Measurements from ENCODE around the gene ZNF428.
"Not testable (repeated sequence)": the region's sequence is repeated elsewhere in the genome, so short reads cannot be mapped to it uniquely, and the experiment has no call there.

The ZNF428 gene

DNA sequence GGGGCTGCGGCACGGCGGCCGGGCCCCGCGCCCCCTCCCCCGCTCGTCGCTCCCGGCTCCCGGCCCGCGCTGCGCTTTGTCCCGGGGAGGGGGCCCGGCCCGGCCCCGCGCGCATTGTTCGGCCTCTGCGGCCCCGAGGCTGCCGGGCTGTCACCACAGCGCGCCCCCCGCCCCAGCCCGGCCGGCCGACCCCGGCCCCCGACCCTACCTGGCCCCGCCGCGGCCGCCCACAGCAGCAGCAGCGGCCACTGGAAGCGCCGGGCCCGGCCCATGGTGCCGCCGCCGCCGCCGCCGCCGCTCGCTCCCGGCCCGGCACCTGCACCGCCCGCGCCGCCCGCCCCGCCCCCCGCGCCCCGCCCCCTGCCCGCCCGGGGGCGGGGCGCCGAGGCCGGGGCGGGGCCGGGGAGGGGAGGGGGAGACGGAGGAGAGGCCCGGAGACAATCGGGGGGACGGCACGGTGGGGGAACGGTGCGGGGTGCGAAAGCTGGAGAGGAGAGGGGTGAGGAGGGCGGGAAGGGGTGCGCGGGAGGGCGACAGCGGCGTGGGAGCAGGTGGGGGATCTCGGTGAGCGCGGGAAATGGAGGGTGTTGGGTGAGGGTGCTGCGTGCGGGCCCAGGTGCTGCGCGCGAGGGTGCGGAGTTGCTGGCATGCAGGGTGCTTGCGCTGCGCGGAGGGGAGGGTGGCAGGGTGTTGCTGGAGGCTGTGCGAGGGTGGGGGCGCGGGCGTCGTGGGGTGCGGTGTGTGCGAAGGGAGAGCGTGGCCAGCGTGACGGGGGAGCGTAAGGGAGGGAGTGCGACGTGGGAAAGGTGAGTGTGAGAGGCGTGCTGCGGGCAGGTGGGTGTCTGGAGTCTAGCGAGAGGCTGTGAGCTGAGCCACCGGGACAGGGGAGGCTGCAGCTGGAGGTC, 20.3 kb upstream of the ZNF428 start, which contains the start of gene CADM4:
TSS of gene CADM4 (minus strand) at position 332 of the 905 bp plus-strand sequence. CDS start at position 272, 60 bp downstream.
- DNase-seq, result peak; percentile 38

DNA sequence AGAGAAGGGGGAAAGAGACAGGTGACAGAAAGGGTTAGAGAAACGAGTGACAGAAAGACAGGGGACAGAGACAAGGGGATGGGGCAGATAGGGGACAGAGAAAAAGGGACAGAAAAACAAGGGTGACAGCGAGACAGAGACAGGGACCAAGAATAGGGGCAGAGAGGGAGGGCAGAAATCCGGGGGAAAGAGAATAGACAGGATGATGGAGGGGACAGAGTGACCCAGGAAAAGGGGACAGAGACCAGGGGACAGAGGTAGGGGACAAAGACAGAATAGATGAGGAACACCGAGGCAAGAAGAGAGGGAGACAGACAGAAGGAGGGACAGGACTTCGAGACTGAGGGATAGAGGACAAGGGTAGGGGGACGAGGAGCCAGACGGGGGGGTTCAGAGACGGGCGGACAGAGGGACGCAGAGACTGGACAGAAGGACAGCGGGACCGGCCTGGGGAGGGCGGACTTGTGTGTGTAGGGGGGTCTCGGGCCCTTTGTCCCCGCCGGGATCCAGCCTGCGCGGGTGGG, 19.6 kb upstream of the ZNF428 start:
- DNase-seq, result no peak

- DNase-seq, result no peak
These were observed 19.0 kb upstream of the ZNF428 start for GRCh38 chr19:43638214-43638994.

DNA sequence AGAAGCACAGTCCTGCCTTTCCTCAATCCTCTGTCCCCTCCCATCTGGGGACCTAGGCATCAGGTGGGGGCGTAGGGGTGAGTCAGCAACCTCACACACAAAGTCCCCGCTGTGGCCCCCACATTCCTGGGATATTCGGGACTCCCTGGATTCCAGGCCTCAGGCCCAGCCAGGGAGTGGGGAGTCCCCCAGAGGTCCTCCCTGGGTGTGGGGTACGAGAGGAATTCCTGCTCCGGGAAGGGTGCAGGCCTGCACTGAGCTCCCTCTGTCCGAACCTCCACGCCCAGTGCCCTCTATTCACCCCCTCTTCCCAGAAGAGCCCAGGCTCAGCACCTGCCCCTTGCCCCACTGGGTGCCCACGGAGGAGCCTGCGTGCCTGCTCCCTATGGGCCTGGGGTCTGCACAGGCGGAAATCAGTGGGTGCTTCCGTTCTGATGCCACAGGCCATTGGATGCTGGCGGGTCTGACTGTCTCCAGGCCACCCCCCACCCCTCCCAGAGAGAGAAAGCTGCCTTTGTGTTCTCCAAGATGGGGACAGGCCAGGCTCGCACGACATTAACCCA, 16.8 kb upstream of the ZNF428 start:
- no peak for DNase-seq

- DNase-seq, result not testable (repeated sequence)
These were observed 16.1 kb upstream of the ZNF428 start for GRCh38 chr19:43635561-43635940.

DNA sequence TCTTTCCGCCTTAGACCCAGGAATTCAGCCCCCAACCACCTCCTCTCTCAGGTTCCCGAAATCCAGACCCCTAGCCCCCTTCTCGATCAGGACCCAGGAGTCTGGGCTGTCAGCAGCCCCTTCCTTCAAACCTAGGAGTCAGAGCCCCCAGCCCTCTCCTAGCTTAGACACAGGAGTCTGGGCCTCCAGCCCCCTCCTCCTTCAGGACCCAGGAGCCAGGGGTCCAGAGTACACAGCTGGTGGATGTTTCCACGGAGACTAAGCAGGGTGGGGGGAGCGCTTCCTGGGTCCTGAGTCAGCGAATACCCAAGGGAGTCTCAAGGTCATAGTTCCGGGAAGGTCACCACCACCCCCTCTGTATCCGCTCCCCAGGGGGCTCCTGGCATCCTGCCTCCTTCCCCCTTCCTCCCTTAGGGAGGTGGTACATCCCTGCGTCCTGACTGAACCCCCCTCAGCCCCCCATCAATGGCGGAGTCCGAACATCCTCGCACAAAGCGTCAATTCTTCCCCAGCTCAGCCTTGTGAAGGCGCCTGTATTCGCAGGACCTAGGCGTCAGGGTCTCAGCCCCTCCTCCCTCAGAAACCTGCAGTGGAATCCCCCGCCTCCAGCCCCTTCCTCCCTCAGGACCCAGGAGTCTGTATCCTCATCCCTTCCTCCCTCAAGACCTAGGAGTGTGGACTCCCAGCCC, 15.6 kb upstream of the ZNF428 start:
- DNase-seq, result no peak

DNA sequence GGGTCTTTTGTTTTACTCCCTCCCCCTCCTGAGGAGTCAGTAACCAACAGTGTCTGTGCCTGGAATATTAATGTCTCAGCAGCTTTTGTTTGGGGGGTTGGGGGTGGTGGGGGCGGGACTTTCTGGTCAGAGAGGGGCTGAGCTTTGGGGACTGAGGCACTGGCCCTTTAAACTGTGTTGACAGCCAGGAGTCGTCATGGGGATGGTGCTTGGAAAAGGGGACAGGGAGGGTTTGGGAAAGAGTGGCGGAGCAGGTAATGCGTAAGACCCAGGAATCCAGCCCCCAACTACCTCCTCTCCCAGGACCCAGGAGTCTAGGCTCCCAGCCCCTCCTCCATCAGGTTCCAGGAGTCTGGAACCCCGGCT, 15.1 kb upstream of the ZNF428 start:
- no peak for DNase-seq

GRCh38 chr19:43634068-43634467, 14.6 kb upstream of the ZNF428 start:
- DNase-seq, result no peak

DNA sequence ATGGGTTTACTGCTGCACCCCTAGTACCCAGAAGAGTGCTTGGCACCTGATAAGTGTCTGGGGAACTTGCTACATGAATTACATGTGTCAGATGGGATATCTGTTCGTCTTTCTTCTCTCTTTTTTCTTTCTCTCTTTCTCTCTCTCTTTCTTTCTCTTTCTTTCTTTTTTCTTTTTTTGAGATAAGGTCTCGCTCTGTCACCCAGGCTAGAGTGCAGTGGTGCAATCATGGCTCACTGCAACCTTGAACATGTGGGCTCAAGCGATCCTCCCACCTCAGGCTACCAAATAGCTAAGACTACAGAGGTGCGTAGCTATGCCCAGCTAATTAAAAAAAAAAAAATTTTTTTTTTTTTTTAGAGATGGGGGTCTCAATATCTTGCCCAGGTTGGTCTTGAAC, 14.1 kb upstream of the ZNF428 start:
- no peak for DNase-seq

DNA sequence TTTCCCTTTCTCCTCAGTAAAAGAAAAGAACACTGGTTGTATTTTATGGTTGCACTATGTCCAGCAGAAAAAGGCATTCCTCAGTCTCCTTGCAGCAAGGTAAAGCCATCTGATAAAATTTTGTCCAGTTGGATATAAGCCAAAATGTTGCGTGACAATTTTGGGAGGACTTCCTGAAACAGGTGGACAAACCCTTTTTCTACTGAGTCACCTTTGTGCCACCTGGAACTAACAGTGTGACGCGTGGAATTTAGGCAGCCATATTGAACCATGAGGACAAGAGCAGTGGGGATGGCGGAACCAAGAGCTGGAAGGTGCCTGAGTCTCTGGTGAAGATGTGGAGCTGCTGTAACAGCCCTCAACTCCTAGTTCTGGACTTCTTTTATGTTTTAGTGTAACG, 12.1 kb upstream of the ZNF428 start:
- DNase-seq, result no peak

- no peak for DNase-seq
These were observed 9.4 kb upstream of the ZNF428 start for GRCh38 chr19:43628646-43629326.

DNA sequence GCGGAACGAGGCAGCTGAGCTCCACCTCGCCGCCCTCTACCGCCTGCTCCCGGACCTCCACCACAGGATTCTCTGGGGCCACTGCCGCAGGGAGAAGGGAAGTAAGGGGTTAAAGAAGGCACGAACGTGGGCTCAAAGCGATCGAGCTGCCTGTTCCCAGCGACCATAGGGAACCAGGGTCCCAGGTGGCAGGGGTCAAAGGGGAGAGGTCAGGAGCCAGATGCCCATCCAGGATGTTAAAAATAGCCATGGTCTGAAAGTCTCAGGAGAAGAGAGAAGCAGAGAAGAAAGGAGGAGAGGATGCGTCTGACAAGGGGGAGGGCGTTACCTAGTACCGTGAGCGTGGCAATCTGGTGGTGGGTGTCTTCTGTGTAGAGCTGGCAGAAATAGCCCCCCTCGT, 7.4 kb upstream of the ZNF428 start:
- DNase-seq, result no peak

GRCh38 chr19:43625918-43626579, 6.6 kb upstream of the ZNF428 start:
- peak; percentile 33 for DNase-seq

DNA sequence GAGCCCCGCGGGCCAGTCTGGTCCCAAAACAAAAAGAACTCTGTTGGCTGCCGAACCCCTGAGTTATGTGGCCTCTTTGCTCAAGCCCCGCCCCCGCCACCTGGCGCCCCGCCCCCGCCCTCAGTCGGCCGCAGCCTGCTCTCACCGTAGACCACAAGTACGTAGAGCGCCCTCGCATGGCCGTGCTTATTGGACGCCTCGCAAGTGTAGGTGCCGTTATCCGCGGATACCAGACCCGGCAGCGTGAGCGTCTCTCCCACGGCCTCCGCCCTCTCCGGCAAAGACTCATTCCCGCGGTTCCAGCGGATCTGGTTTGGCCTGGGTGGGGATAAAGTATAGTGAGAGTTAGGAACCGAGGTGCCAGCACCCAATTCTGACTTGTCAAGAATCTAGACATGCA, 5.5 kb upstream of the ZNF428 start:
- peak; percentile 91 for DNase-seq

GRCh38 chr19:43623889-43624670, 4.7 kb upstream of the ZNF428 start:
- DNase-seq, result peak; percentile 20

DNA sequence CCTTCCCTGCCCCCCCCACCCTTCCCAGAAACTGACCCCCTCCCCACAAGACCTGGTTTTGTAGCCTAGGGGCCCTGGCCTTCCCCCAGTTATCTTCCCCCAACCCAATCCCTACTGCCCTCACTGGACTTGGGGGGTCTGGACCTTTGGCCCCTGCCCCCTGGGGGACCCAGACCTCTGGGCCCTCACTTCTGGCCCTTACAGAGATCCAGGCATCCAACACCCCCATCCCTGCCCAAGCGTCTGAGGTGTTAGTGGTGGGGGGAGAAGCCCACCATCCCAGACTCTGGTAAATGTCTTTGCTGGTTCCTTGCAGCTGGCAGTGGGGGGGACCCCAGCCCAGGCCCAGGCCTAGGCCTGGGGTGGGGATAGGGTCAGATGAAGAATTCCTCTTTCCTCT, 3.5 kb upstream of the ZNF428 start:
- no peak for DNase-seq

GRCh38 chr19:43622070-43622469, 2.6 kb upstream of the ZNF428 start:
- DNase-seq, result no peak

GRCh38 chr19:43620061-43621001, 902 bp upstream of the ZNF428 start:
- DNase-seq, result no peak

DNA sequence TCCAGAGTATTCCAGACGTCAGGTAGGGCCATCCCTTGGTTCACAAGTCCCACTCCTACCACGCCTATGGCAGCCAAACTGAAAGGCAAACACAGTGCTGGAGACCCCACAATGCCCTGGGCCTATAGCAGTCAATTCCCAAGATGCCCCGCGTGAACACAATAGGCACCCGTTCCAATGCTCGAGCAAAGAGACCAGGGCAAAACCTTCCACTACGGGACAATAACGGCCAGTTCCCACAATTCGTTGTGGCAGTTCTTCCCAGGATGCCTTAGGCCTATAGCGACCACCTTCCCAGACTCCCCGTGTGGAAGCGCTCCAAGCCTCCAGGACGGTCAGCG, 538 bp downstream of the ZNF428 start:
- peak; percentile 75 for DNase-seq

DNA sequence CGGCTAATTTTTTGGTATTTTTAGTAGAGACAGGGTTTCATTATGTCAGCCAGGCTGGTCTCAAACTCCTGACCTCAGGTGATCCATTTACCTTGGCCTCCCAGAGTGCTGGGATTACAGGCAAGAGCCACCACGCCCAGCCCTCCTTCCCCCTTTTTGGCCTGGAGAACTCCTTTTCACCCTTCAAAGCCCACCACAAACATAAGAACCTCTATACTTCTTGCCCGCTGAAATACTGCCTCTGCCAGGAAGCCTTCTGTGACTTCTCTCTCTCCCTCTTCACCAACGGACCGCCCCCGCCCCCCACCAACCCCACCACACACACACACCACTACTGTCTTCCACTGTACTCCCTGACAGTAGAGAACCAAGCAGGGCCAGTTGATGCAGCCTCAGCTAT, 2.5 kb downstream of the ZNF428 start:
- DNase-seq, result no peak

Measured in activated CD4-positive, alpha-beta T cell treated with anti-CD3 and anti-CD28 coated beads, Interleukin-2, Interleukin-6, amounts not matched to agents 100 ng/mL and 50 ng/mL, durations not matched to agents 16 hours and 8 hours (primary cell).